Smooth muscle cell (in vitro differentiated cells): ENCODE measurements around the gene OSCP1. TPM values are rescaled to one million over a fixed set of nuclear protein-coding genes. Genes with fewer than 3 reads are reported as not detected.

Experiments
- DNase-seq: peaks from one replicate; lab custom pipeline; 2025; ENCODE audit not compliant: unreplicated experiment; lab: John Stamatoyannopoulos, UW
- H2AFZ ChIP-seq: fragments of 200-600 bp; sonication (generic); 2 replicates; pipeline ENCODE4 v1.6.0; 2016; ENCODE audit warnings: antibody characterized with exemption, low read depth, mild to moderate bottlenecking
- H3F3A ChIP-seq: fragments of 200-600 bp; sonication (generic); 2 replicates; pipeline ENCODE4 v1.6.0; 2017; ENCODE audit warnings: antibody characterized with exemption, low read depth
- H3K27ac ChIP-seq: fragments of 200-600 bp; sonication (generic); 2 replicates; pipeline ENCODE4 v1.5.1; 2016; ENCODE audit warnings: low read depth, mild to moderate bottlenecking
- H3K27me3 ChIP-seq: fragments of 200-600 bp; sonication (generic); 2 replicates; pipeline ENCODE4 v1.6.1; 2016; ENCODE audit warnings: low read depth, mild to moderate bottlenecking
- H3K36me3 ChIP-seq: fragments of 200-600 bp; sonication (generic); 2 replicates; pipeline ENCODE4 v1.5.1; 2016; ENCODE audit warnings: low read depth
- H3K4me1 ChIP-seq: fragments of 200-600 bp; sonication (generic); 2 replicates; pipeline ENCODE4 v1.5.1; 2016; ENCODE audit warnings: low read depth
- H3K4me2 ChIP-seq: fragments of 200-600 bp; sonication (generic); 2 replicates; pipeline ENCODE4 v1.6.0; 2016; ENCODE audit warnings: mild to moderate bottlenecking
- H3K4me3 ChIP-seq: fragments of 200-600 bp; sonication (generic); 2 replicates; pipeline ENCODE4 v1.5.1; 2016; ENCODE audit warnings: mild to moderate bottlenecking
- H3K79me2 ChIP-seq: fragments of 200-600 bp; sonication (generic); 2 replicates; pipeline ENCODE4 v1.6.0; 2016; ENCODE audit warnings: low read depth, mild to moderate bottlenecking
- H3K9ac ChIP-seq: fragments of 200-600 bp; sonication (generic); 2 replicates; pipeline ENCODE4 v1.6.0; 2016; ENCODE audit warnings: low read depth
- H3K9me3 ChIP-seq: fragments of 200-600 bp; sonication (generic); replicated peaks from 2 replicates; pipeline ENCODE4 v1.5.1; 2016; ENCODE audit warnings: low read depth
- H4K20me1 ChIP-seq: fragments of 200-600 bp; sonication (generic); 2 replicates; pipeline ENCODE4 v1.6.0; 2016; ENCODE audit warnings: low read depth
- CTCF ChIP-seq: fragments of 200-600 bp; sonication (generic); IDR thresholded peaks from 2 replicates; pipeline ENCODE4 v1.5.1; 2017; ENCODE audit warnings: borderline replicate concordance, mild to moderate bottlenecking, antibody characterized with exemption; ENCODE audit not compliant: insufficient read depth, poor library complexity, severe bottlenecking
- WGBS: methylation state at CpG from one replicate; pipeline ENCODE4 v1.1.7; 2016; ENCODE audit warnings: low lambda C conversion rate; 5-methylcytosine and 5-hydroxymethylcytosine counted together
- polyA plus RNA-seq: library from polyadenylated mRNA; unstranded; fragments of >200 nt; fragmentation: Nextera tagmentation; extraction: Ambion mirVana; gene quantifications from 2 replicates; pipeline ENCODE4 v1.2.1, GENCODE V29; 2016
- total RNA-seq: library from RNA; depleted of rRNA; stranded (reverse); fragments of >200 nt; gene quantifications from 2 replicates; pipeline ENCODE4 v1.2.3, GENCODE V29; 2014

The OSCP1 gene
- total and polyA plus RNA-seq, 2 experiments from 2014 or later = 10.7 to 13.5 TPM

- Histone ChIP-seq H3K27ac (peak overlapping the region; percentile 94), H4K20me1 (no peaks in the 10 kb centered on the region), H3K4me3 (no peak overlapping the region), H3K27me3 (no peaks in the 10 kb centered on the region), H3K4me2 (no peak overlapping the region), H3K36me3 (no peaks in the 10 kb centered on the region), H3K4me1 (no peaks in the 10 kb centered on the region), H3K9me3 (no peaks in the 10 kb centered on the region), H3K79me2 (no peaks in the 10 kb centered on the region), H3F3A (no peaks in the 10 kb centered on the region), H2AFZ (no peak overlapping the region), H3K9ac (no peak overlapping the region)
- TF ChIP-seq CTCF = no peak
- WGBS = 40% methylated on average over 1 of the region's 1 CpG
- DNase-seq = no peak
These were observed 13.4 kb downstream of the OSCP1 start for GRCh38 chr1:36436821-36437220.

- Histone ChIP-seq H3K4me3 (no peak overlapping the region), H3K4me2 (no peak overlapping the region), H3K36me3 (no peaks in the 10 kb centered on the region), H3K79me2 (no peaks in the 10 kb centered on the region), H3K4me1 (no peaks in the 10 kb centered on the region), H3K27me3 (no peaks in the 10 kb centered on the region), H3K9ac (no peak overlapping the region), H3K9me3 (no peaks in the 10 kb centered on the region), H4K20me1 (no peaks in the 10 kb centered on the region), H3K27ac (no peak overlapping the region), H3F3A (no peaks in the 10 kb centered on the region), H2AFZ (no peak overlapping the region)
- no peak for DNase-seq
- TF ChIP-seq CTCF = no peak
- 50% methylated on average over 1 of the region's 1 CpG for WGBS
These were observed 17.1 kb downstream of the OSCP1 start for GRCh38 chr1:36433102-36433501.

GRCh38 chr1:36432616-36433015 is 17.6 kb downstream of the OSCP1 start:
- no peak overlapping the region for H3K9ac ChIP-seq
- H3K27ac ChIP-seq = no peak overlapping the region
- no peaks in the 10 kb centered on the region for H3K27me3 ChIP-seq
- no peak overlapping the region for H2AFZ ChIP-seq
- H3K4me3 ChIP-seq = no peak overlapping the region
- no peak for DNase-seq
- H3K9me3 ChIP-seq = no peaks in the 10 kb centered on the region
- 89% methylated on average over 4 of the region's 4 CpGs for whole genome bisulfite sequencing
- H3K4me2 ChIP-seq = no peak overlapping the region
- TF ChIP-seq CTCF = no peak
- H4K20me1 ChIP-seq = no peaks in the 10 kb centered on the region
- no peaks in the 10 kb centered on the region for H3F3A ChIP-seq
- H3K4me1 ChIP-seq = no peaks in the 10 kb centered on the region
- no peaks in the 10 kb centered on the region for H3K36me3 ChIP-seq
- no peaks in the 10 kb centered on the region for H3K79me2 ChIP-seq

- no peaks in the 10 kb centered on the region for H3K79me2 ChIP-seq
- no peak for TF ChIP-seq CTCF
- H3K27ac ChIP-seq = peak overlapping the region; percentile 65
- H3K27me3 ChIP-seq = no peaks in the 10 kb centered on the region
- no peaks in the 10 kb centered on the region for H3K4me1 ChIP-seq
- no peak for DNase-seq
- no peaks in the 10 kb centered on the region for H3F3A ChIP-seq
- H3K4me2 ChIP-seq = no peak overlapping the region
- H4K20me1 ChIP-seq = no peaks in the 10 kb centered on the region
- WGBS = 73% methylated on average over 4 of the region's 4 CpGs
- no peak overlapping the region for H3K4me3 ChIP-seq
- no peak overlapping the region for H2AFZ ChIP-seq
- no peaks in the 10 kb centered on the region for H3K36me3 ChIP-seq
- H3K9ac ChIP-seq = peak overlapping the region; percentile 11
- no peaks in the 10 kb centered on the region for H3K9me3 ChIP-seq
These were observed 24.5 kb downstream of the OSCP1 start for GRCh38 chr1:36425791-36426190.
